Activated CD4-positive, alpha-beta memory T cell treated with anti-CD3 and anti-CD28 coated beads for 36 hours (primary cell): ENCODE results near the gene ABCC4. TPM values are rescaled to one million over a fixed set of nuclear protein-coding genes. Genes with fewer than 3 reads are reported as not detected.

ENCODE experiments used
- CTCF ChIA-PET: fragments of 350-600 bp; sonication (Branson Sonifier 250); formaldehyde crosslinking; loops from one replicate; lab custom pipeline; 2021; ENCODE audit warnings: antibody characterized with exemption, inconsistent platforms; lab: Charles Lee
- POLR2A ChIA-PET: fragments of 350-600 bp; sonication (Branson Sonifier 250); formaldehyde crosslinking; loops from one replicate; lab custom pipeline; 2021; ENCODE audit warnings: antibody characterized with exemption; lab: Charles Lee
- DNase-seq: peaks from one replicate; pipeline ENCODE4 v3.0.0-alpha.2; 2020
- H3K27ac Mint-ChIP-seq: one replicate; pipeline ENCODE4 v1.8.0; 2021; ENCODE audit warnings: mixed read lengths
- H3K27me3 Mint-ChIP-seq: one replicate; pipeline ENCODE4 v1.8.0; 2021; ENCODE audit warnings: mixed read lengths
- H3K36me3 Mint-ChIP-seq: one replicate; pipeline ENCODE4 v1.8.0; 2021; ENCODE audit warnings: mixed read lengths
- H3K4me1 Mint-ChIP-seq: one replicate; pipeline ENCODE4 v1.8.0; 2021; ENCODE audit warnings: low read depth, mixed read lengths
- H3K4me3 Mint-ChIP-seq: one replicate; pipeline ENCODE4 v1.8.0; 2021; ENCODE audit warnings: mild to moderate bottlenecking, mixed read lengths
- H3K9me3 Mint-ChIP-seq: one replicate; pipeline ENCODE4 v1.8.0; 2021; ENCODE audit warnings: mixed read lengths
- intact Hi-C: fragments of 100-400 bp; cut with micrococcal nuclease; formaldehyde crosslinking; loops from one replicate; pipeline ENCODE4 v1.15.1; 2023
- total RNA-seq, 2 experiments: library from RNA; stranded (reverse); gene quantifications; one replicate each; pipeline ENCODE4 v1.2.3, GENCODE V29; 2021

The ABCC4 gene
- total RNA-seq, 2 experiments from 2014 or later: 6.9 to 8.7 TPM

GRCh38 chr13:95003019-95003813 is 298.0 kb downstream of the ABCC4 start:
- H3K36me3 Mint-ChIP-seq: no peaks in the 10 kb centered on the region
- H3K4me1 Mint-ChIP-seq: peaks cover 4% of the 10 kb centered on the region
- H3K27ac Mint-ChIP-seq: no peak overlapping the region
- peaks cover 12% of the 10 kb centered on the region for H3K27me3 Mint-ChIP-seq
- intact Hi-C loops: no loop called here
- CTCF ChIA-PET: no interaction called here
- POLR2A ChIA-PET: no interaction called here
- DNase-seq: no peak
- H3K9me3 Mint-ChIP-seq: no peaks in the 10 kb centered on the region
- no peak overlapping the region for H3K4me3 Mint-ChIP-seq

- no peaks in the 10 kb centered on the region for H3K36me3 Mint-ChIP-seq
- no peaks in the 10 kb centered on the region for H3K9me3 Mint-ChIP-seq
- ChIA-PET POLR2A (no interaction called here), CTCF (no interaction called here)
- H3K4me1 Mint-ChIP-seq: peaks cover 4% of the 10 kb centered on the region
- H3K27ac Mint-ChIP-seq: no peak overlapping the region
- DNase-seq: no peak
- no peak overlapping the region for H3K4me3 Mint-ChIP-seq
- H3K27me3 Mint-ChIP-seq: peaks cover 12% of the 10 kb centered on the region
- intact Hi-C loops: no loop called here
Measured at GRCh38 chr13:95002126-95002525, 299.1 kb downstream of the ABCC4 start.

GRCh38 chr13:94999871-95000270 is 301.4 kb downstream of the ABCC4 start:
- DNase-seq: no peak
- ChIA-PET POLR2A (no interaction called here), CTCF (no interaction called here)
- no peaks in the 10 kb centered on the region for H3K36me3 Mint-ChIP-seq
- no peak overlapping the region for H3K27ac Mint-ChIP-seq
- H3K9me3 Mint-ChIP-seq: no peaks in the 10 kb centered on the region
- intact Hi-C loops: no loop called here
- peaks cover 4% of the 10 kb centered on the region for H3K4me1 Mint-ChIP-seq
- H3K4me3 Mint-ChIP-seq: no peak overlapping the region
- H3K27me3 Mint-ChIP-seq: peaks cover 21% of the 10 kb centered on the region

GRCh38 chr13:94997126-94997525 is 304.1 kb downstream of the ABCC4 start:
- ChIA-PET POLR2A (no interaction called here), CTCF (no interaction called here)
- intact Hi-C loops: loop anchor here (2.0 kb wide), 1 partner anchor 54 kb away; no protein-coding TSS in a partner anchor
- no peaks in the 10 kb centered on the region for H3K36me3 Mint-ChIP-seq
- no peaks in the 10 kb centered on the region for H3K4me1 Mint-ChIP-seq
- no peaks in the 10 kb centered on the region for H3K9me3 Mint-ChIP-seq
- no peak overlapping the region for H3K27ac Mint-ChIP-seq
- H3K4me3 Mint-ChIP-seq: no peak overlapping the region
- no peak for DNase-seq
- peaks cover 16% of the 10 kb centered on the region for H3K27me3 Mint-ChIP-seq

GRCh38 chr13:94996445-94996844 is 304.8 kb downstream of the ABCC4 start:
- H3K4me3 Mint-ChIP-seq: no peak overlapping the region
- no peaks in the 10 kb centered on the region for H3K4me1 Mint-ChIP-seq
- ChIA-PET POLR2A (no interaction called here), CTCF (no interaction called here)
- intact Hi-C loops: loop anchor here (2.0 kb wide), 1 partner anchor 54 kb away; no protein-coding TSS in a partner anchor
- no peaks in the 10 kb centered on the region for H3K36me3 Mint-ChIP-seq
- H3K9me3 Mint-ChIP-seq: no peaks in the 10 kb centered on the region
- peaks cover 15% of the 10 kb centered on the region for H3K27me3 Mint-ChIP-seq
- no peak for DNase-seq
- no peak overlapping the region for H3K27ac Mint-ChIP-seq

- Mint-ChIP-seq H3K9me3 (no peaks in the 10 kb centered on the region), H3K4me3 (no peak overlapping the region), H3K4me1 (no peaks in the 10 kb centered on the region), H3K36me3 (no peaks in the 10 kb centered on the region), H3K27me3 (peaks cover 19% of the 10 kb centered on the region), H3K27ac (no peak overlapping the region)
- ChIA-PET POLR2A (no interaction called here), CTCF (no interaction called here)
- intact Hi-C loops: no loop called here
- DNase-seq: no peak
Measured at GRCh38 chr13:94994506-94994905, 306.7 kb downstream of the ABCC4 start.

GRCh38 chr13:94993616-94994015 is 307.6 kb downstream of the ABCC4 start:
- Mint-ChIP-seq H3K36me3 (no peaks in the 10 kb centered on the region), H3K9me3 (no peaks in the 10 kb centered on the region), H3K4me1 (no peaks in the 10 kb centered on the region), H3K4me3 (no peak overlapping the region), H3K27me3 (peaks cover 23% of the 10 kb centered on the region), H3K27ac (no peak overlapping the region)
- DNase-seq: no peak
- ChIA-PET CTCF (no interaction called here), POLR2A (no interaction called here)
- intact Hi-C loops: no loop called here

- Mint-ChIP-seq H3K27me3 (peaks cover 23% of the 10 kb centered on the region), H3K36me3 (no peaks in the 10 kb centered on the region), H3K27ac (no peak overlapping the region), H3K4me1 (no peaks in the 10 kb centered on the region), H3K9me3 (no peaks in the 10 kb centered on the region), H3K4me3 (no peak overlapping the region)
- ChIA-PET POLR2A (no interaction called here), CTCF (no interaction called here)
- intact Hi-C loops: no loop called here
- no peak for DNase-seq
Measured at GRCh38 chr13:94992036-94992960, 309.0 kb downstream of the ABCC4 start.

GRCh38 chr13:94988654-94989053 is 312.6 kb downstream of the ABCC4 start:
- CTCF ChIA-PET: interaction anchor here (1.2 kb wide), 1 partner anchor 416 kb away, joined by 7 read pairs; no protein-coding TSS in a partner anchor
- H3K27me3 Mint-ChIP-seq: peaks cover 12% of the 10 kb centered on the region
- no peaks in the 10 kb centered on the region for H3K4me1 Mint-ChIP-seq
- H3K36me3 Mint-ChIP-seq: no peaks in the 10 kb centered on the region
- H3K27ac Mint-ChIP-seq: no peak overlapping the region
- POLR2A ChIA-PET: interaction anchor here (0.6 kb wide), 1 partner anchor 427 kb away, joined by 3 read pairs; no protein-coding TSS in a partner anchor
- no peak overlapping the region for H3K4me3 Mint-ChIP-seq
- DNase-seq: no peak
- intact Hi-C loops: loop anchor here (10.0 kb wide), 1 partner anchor 416 kb away; no protein-coding TSS in a partner anchor
- H3K9me3 Mint-ChIP-seq: no peaks in the 10 kb centered on the region

GRCh38 chr13:94987869-94988268 is 313.4 kb downstream of the ABCC4 start:
- Mint-ChIP-seq H3K4me3 (no peak overlapping the region), H3K27me3 (peaks cover 13% of the 10 kb centered on the region), H3K4me1 (no peaks in the 10 kb centered on the region), H3K9me3 (no peaks in the 10 kb centered on the region), H3K27ac (no peak overlapping the region), H3K36me3 (no peaks in the 10 kb centered on the region)
- intact Hi-C loops: loop anchor here (10.0 kb wide), 1 partner anchor 417 kb away; no protein-coding TSS in a partner anchor
- POLR2A ChIA-PET: interaction anchor here (0.6 kb wide), 1 partner anchor 428 kb away, joined by 3 read pairs; no protein-coding TSS in a partner anchor
- CTCF ChIA-PET: interaction anchor here (1.2 kb wide), 1 partner anchor 416 kb away, joined by 7 read pairs; no protein-coding TSS in a partner anchor
- no peak for DNase-seq

GRCh38 chr13:94987081-94987480 is 314.2 kb downstream of the ABCC4 start:
- ChIA-PET POLR2A (no interaction called here), CTCF (no interaction called here)
- Mint-ChIP-seq H3K27ac (no peak overlapping the region), H3K4me1 (no peaks in the 10 kb centered on the region), H3K9me3 (no peaks in the 10 kb centered on the region), H3K36me3 (no peaks in the 10 kb centered on the region), H3K4me3 (no peak overlapping the region), H3K27me3 (peaks cover 13% of the 10 kb centered on the region)
- intact Hi-C loops: loop anchor here (10.0 kb wide), 1 partner anchor 418 kb away; no protein-coding TSS in a partner anchor
- DNase-seq: no peak

GRCh38 chr13:94984958-94985357 is 316.3 kb downstream of the ABCC4 start:
- Mint-ChIP-seq H3K4me1 (no peaks in the 10 kb centered on the region), H3K4me3 (no peak overlapping the region), H3K9me3 (no peaks in the 10 kb centered on the region), H3K27ac (no peak overlapping the region), H3K36me3 (no peaks in the 10 kb centered on the region), H3K27me3 (peaks cover 8% of the 10 kb centered on the region)
- DNase-seq: no peak
- intact Hi-C loops: loop anchor here (10.0 kb wide), 1 partner anchor 420 kb away; no protein-coding TSS in a partner anchor
- POLR2A ChIA-PET: no interaction called here
- CTCF ChIA-PET: no interaction called here
